Left ventricle myocardium inferior (tissue), 1 donor: ENCODE measurements around the gene AP1G2. TPM values are rescaled to one million over a fixed set of nuclear protein-coding genes. Genes with fewer than 3 reads are reported as not detected.

ENCODE experiments used
- DNase-seq: peaks from one replicate; pipeline ENCODE4 v3.0.0-alpha.2; 2020
- H3K27ac ChIP-seq: fragments of 200-600 bp; replicated peaks from 2 replicates; pipeline ENCODE4 v1.8.0; 2021
- H3K27me3 ChIP-seq: fragments of 200-600 bp; 2 replicates; pipeline ENCODE4 v1.8.0; 2021; ENCODE audit warnings: low read depth
- H3K36me3 ChIP-seq: fragments of 200-600 bp; 2 replicates; pipeline ENCODE4 v1.8.0; 2021
- H3K4me1 ChIP-seq: fragments of 200-600 bp; 2 replicates; pipeline ENCODE4 v1.8.0; 2021
- H3K4me3 ChIP-seq: fragments of 200-600 bp; 2 replicates; pipeline ENCODE4 v1.8.0; 2021; ENCODE audit warnings: mild to moderate bottlenecking, moderate library complexity
- H3K9me3 ChIP-seq: fragments of 200-600 bp; replicated peaks from 2 replicates; pipeline ENCODE4 v1.8.0; 2021
- CTCF ChIP-seq: fragments of 200-600 bp; IDR thresholded peaks from 2 replicates; pipeline ENCODE4 v1.8.0; 2021; ENCODE audit warnings: antibody characterized with exemption, mild to moderate bottlenecking, borderline replicate concordance
- intact Hi-C: fragments of 100-400 bp; cut with micrococcal nuclease; formaldehyde crosslinking; loops from one replicate; pipeline ENCODE4 v1.11.0; 2022
- total RNA-seq: library from RNA; stranded (reverse); fragmentation: NEBNext Ultra II Directional; extraction: Animal tissue kit (Norgen Biotek cat#: 25700); gene quantifications from one replicate; pipeline ENCODE4 v1.2.1, GENCODE V29; 2021
- donor health status: DM: no; HTN: yes; CAD: no; lungs with severe emphysema.

The AP1G2 gene
- total RNA-seq, 1 donor from 2014 or later = 10.4 TPM

GRCh38 chr14:23513818-23514643, 53.6 kb downstream of the AP1G2 start:
- H3K27me3 ChIP-seq = no peaks in the 10 kb centered on the region
- no peak for DNase-seq
- intact Hi-C loops = no loop called here
- no peaks in the 10 kb centered on the region for H3K9me3 ChIP-seq
- no peaks in the 10 kb centered on the region for H3K4me1 ChIP-seq
- no peak overlapping the region for H3K4me3 ChIP-seq
- no peaks in the 10 kb centered on the region for H3K36me3 ChIP-seq
- TF ChIP-seq CTCF = no peak
- no peak overlapping the region for H3K27ac ChIP-seq

- intact Hi-C loops = no loop called here
- H3K27me3 ChIP-seq = no peaks in the 10 kb centered on the region
- DNase-seq = no peak
- H3K9me3 ChIP-seq = no peaks in the 10 kb centered on the region
- H3K4me3 ChIP-seq = no peak overlapping the region
- H3K4me1 ChIP-seq = no peaks in the 10 kb centered on the region
- no peak overlapping the region for H3K27ac ChIP-seq
- no peaks in the 10 kb centered on the region for H3K36me3 ChIP-seq
- TF ChIP-seq CTCF = no peak
Observed at GRCh38 chr14:23513005-23513817, 54.4 kb downstream of the AP1G2 start.

GRCh38 chr14:23512156-23512555, 55.4 kb downstream of the AP1G2 start:
- Histone ChIP-seq H3K9me3 (no peaks in the 10 kb centered on the region), H3K27ac (no peak overlapping the region), H3K4me1 (no peaks in the 10 kb centered on the region), H3K36me3 (peaks cover 3% of the 10 kb centered on the region), H3K4me3 (no peak overlapping the region), H3K27me3 (no peaks in the 10 kb centered on the region)
- TF ChIP-seq CTCF = no peak
- intact Hi-C loops = no loop called here
- no peak for DNase-seq

Other genes with a start within 250 kb of the AP1G2 start
- gene PABPN1, start 246.3 kb downstream of the AP1G2 start, total RNA-seq = 71.2 TPM
- gene SLC22A17, start 214.9 kb downstream of the AP1G2 start, total RNA-seq = 9.7 TPM
- gene EFS, start 202.6 kb downstream of the AP1G2 start, total RNA-seq = 3.6 TPM
- not detected for gene IL25, start 195.0 kb downstream of the AP1G2 start, total RNA-seq
- 1.0 TPM for gene CMTM5, start 190.7 kb downstream of the AP1G2 start, total RNA-seq
- gene MYH6, start 159.5 kb downstream of the AP1G2 start, total RNA-seq = 1,823 TPM
- 14,853 TPM for gene MYH7, start 132.1 kb downstream of the AP1G2 start, total RNA-seq
- 17.2 TPM for gene NGDN, start 98.1 kb downstream of the AP1G2 start, total RNA-seq
- gene ZFHX2, start 16.0 kb downstream of the AP1G2 start, total RNA-seq = 0.74 TPM
- gene THTPA, start 11.5 kb downstream of the AP1G2 start, total RNA-seq = 17.2 TPM
- gene JPH4, start 11.0 kb upstream of the AP1G2 start, total RNA-seq = 0.19 TPM
- not detected for gene DHRS2, start 68.6 kb upstream of the AP1G2 start, total RNA-seq